OCI-M2 (cell line): Measurements from ENCODE around the gene OTUB1.

Experiments used
- DNase-seq: peaks from one replicate; lab custom pipeline; 2025; ENCODE audit not compliant: unreplicated experiment; lab: John Stamatoyannopoulos, UW

The OTUB1 gene

DNA sequence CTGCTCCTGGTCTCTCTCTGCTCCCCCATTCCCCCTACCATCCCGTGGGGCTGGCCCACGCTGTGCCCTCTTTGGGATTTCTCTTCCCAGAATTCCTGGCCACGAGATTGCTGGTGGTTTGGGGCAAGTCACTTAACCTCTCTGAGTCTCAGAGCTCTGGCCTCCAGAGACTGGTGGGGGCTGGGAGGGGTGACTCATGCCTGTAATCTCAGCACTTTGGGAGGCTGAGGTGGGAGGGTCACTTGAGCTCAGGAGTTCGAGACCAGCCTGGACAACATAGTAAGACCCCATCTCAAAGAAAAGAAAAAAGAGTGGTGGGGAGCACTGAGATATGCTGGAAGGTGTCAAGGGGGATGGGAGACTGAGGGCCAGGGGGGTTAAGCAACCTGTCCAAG lies 18.3 kb downstream of the OTUB1 start:
- DNase-seq = no peak

- no peak for DNase-seq
Measured at GRCh38 chr11:64005691-64006090, 19.5 kb downstream of the OTUB1 start.

- no peak for DNase-seq
Measured at GRCh38 chr11:64006398-64006797, 20.2 kb downstream of the OTUB1 start.

DNA sequence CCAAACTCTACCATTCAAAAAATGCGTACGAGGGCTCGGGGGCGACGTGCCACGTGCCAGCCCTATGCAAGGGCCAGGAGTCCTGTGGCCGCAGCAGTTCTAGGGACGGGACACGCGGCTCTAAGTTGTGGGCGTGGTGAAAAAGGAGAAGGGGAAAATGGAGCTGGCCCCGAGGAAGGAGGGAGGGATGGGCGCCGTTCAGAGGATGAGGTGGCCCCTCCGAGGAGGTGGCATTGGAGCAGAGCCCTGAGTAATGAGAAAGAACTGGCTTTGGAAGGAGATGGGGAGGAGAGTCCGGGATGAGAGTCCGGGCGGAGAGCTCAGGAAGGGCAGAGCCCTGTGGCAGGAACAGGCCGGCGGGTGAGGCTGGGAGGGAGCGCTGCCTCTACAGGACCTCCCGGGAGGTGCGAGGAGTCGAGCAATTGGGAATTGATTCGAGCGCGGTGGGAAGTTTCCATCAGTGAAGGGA lies 21.0 kb downstream of the OTUB1 start:
- DNase-seq = no peak

DNA sequence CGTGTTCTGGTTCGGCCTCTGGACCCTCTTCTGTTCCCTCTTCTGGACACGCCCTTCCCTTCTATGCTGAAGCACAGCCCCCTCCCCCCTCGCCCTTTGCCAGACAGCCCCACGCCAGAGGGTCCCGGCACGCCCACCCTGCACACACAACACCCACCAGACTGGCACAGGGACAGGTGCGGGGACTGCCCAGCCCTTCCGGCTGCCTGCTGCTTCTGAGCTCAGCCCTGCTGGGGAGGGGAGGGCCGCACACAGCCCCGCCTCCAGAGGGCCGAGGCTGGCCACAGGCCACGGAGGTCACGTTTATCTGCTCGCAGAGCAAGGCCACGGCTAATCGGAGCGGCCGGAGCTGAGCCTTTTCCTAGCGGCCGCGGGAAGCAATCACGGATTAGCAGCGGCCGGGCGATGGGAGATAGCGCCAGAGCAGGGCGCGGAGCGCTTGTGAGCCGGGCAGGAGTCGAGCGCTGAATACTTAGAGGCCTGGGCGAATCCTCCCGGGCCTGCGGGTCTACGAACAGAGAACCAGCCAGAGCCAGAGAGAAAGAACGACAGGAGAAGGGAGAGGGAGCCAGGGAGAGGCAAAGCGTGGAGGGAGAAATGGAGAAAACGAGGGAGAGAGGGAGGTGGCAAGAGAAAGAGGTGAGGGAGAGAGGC lies 21.5 kb downstream of the OTUB1 start:
- peak; percentile 71 for DNase-seq

- DNase-seq = no peak
Measured at GRCh38 chr11:64008283-64008913, 22.2 kb downstream of the OTUB1 start.

- no peak for DNase-seq
Measured at GRCh38 chr11:64008914-64009633, 22.8 kb downstream of the OTUB1 start.

DNA sequence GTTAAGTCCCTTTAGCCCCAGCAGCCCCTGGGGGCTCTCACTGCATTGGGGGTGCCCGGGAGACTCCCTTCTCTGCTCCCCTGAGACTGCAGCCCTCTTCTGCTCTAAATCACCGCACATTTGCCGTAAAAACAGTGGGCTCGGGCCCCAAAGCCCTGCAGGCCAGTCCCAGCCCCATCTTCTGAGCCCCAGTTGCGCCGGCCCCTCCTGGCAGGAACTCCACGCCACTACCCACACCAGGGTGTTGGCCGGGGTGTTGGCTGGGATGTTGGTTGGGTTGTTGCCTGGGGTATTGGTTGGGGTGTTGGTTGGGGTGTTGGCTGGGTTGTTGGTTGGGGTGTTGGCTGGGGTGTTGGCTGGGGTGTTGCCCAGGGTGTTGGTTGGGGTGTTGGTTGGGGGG lies 23.5 kb downstream of the OTUB1 start:
- DNase-seq = no peak

DNA sequence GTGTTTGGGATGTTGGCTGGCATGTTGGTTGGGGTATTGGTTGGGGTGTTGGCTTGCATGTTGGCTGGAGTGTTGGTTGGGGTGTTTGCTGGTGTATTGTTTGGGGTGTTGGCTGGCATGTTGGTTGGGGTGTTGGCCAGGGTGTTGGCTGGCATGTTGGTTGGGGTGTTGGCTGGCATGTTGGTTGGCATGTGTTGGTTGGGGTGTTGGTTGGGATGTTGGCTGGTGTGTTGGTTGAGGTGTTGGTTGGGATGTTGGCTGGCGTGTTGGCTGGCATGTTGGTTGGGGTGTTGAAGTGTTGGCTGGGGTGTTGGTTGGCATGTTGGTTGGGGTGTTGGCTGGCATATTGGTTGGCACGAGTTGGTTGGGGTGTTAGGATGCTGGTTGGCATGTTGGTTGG lies 24.5 kb downstream of the OTUB1 start:
- no peak for DNase-seq

- DNase-seq = no peak
Measured at GRCh38 chr11:64011371-64011770, 25.1 kb downstream of the OTUB1 start.

DNA sequence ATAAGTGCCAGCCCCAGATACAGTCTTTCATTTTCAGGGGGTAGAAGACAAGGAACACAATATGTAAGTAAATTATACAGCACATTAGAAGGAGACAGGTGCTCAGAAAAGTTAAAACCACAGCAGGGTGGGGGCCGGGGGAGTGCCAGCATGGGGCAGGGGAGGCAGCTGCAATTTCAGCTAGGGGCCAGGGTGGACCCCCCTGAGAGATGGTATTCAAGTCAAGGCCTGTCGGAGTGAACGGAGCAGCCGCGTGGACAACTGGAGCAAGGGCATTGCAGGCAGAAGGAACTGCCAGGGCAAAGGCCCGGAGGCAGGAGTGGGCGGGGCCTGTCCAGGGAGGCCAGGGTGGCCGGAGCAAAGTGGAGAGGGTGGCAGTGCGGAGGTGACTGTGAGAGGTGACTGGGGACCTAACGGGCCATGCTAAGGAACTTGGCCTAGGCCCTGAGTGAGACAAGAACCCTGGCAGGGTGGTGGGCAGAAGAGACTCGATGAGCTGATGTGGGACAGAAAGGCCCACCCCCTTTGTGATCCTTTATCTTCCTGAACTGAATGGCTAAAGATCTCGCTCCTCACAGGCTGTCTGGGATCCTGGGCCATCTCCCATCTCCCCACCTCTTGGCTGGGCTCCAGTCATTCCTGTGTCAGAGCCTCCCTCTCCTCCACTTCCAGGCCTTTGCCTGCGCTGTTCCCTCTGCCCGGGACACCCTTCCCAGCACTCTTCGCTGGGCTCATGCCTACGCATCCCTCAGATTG lies 27.1 kb downstream of the OTUB1 start:
- no peak for DNase-seq

DNA sequence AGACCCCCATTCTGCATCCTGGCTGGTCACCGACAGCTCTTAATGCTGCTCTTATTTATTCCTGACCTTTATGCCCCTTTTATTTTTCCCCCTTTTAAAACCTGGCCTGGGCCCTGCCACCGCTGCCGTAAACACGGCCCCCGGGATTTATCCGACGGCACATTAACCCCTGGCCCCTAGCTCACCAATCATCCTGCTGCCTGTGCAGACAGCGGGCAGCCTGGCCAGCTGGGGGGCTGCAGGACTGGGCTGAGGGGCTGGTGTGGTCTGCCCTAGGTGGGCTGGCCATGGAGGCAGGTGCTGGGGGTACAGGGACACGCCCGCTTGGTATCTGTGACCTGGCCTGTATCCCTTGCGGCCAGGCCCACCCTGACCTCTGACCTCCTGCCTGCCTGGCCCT lies 28.1 kb downstream of the OTUB1 start:
- DNase-seq = no peak

- DNase-seq = no peak
Measured at GRCh38 chr11:64015510-64015909, 29.3 kb downstream of the OTUB1 start.

DNA sequence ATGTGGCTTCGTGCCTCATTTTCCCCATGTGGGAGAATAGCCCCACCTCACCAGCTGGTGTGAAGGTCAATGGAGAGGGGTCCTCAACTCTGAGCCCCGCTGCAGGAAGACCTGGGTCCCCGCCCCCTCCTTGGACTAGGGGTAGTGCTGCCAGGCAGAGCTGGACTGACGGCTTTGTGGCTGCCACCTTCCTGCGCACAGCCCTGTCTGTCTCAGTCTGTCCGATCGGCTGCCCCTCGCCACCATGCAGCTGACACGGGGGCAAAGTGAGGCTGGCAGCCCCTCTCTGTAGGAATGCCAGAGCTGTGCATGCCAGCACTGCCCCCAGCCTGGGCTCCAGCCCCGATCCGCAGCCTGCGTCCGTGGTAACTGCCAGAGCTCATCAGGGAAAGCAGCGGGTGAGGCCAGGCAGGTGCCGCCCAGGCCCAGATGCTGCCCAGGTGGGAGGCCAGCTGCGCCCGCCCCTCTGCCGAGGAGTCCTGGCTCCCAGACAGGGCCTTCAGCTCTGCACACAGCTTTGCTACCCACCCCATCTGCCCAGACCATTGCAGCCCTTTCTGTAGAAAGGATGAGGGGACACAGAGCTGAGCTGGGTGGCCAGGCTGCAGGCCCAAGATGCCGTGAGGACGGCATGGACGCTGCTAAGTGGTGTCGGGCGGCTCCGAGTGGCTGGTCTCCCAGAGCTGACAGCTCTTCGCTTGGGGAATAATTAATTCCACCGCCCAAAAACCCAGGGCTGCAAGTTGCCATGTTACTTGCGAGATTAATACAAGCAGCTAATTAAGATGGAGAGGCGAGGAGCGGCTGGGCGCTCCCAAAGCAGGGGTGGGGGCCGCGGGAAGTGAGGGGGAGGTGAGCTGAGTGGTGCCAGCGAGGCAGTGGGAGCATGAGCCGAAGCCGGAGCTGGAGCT lies 30.0 kb downstream of the OTUB1 start:
- no peak for DNase-seq

GRCh38 chr11:64017945-64018224 lies 31.6 kb downstream of the OTUB1 start:
- no peak for DNase-seq

- DNase-seq = no peak
Measured at GRCh38 chr11:64018310-64018709, 32.1 kb downstream of the OTUB1 start.

GRCh38 chr11:64019106-64020037 lies 33.1 kb downstream of the OTUB1 start:
- DNase-seq = no peak

DNA sequence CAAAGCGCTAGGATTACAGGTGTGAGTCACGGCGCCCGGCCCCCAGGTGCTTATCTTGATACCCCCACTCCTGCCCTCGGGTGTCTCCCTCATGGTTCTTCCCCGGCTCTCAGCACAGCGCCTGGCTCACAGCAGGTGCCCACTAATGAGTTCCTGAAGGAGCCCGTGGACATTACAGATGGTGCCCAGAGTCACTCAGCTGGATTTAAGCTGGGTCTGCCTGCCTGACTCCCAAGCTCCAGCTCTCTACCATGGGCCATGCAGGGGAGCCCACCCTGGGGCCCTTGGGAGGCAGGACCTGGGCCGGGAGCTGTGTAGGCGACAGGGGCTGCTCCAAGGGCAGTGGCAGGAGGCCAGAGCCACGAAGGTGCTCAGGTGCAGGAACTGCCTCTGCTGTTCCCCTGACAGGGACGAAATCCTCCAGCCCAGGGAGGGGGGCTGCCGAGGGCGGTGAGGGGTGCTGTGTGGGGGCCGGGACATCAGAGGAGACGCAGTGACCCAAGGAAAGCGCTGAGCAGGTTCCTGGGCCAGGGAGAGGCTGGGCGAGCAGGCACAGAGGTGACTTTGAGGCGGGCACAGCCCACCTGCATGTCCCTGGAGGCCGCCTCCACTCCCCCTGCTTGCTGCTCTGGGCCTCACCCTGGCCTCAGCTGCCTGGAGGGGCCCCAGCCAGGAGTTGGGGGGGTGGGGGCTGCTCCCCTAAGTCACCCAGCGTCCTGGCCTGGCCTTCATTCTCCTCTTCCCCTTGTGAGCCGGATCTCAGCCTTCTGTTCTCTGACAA lies 34.9 kb downstream of the OTUB1 start:
- no peak for DNase-seq

- no peak for DNase-seq
Measured at GRCh38 chr11:64021757-64022093, 35.5 kb downstream of the OTUB1 start.
